ENCODE measurements around the gene HYAL3.

Gene HYAL3

DNA sequence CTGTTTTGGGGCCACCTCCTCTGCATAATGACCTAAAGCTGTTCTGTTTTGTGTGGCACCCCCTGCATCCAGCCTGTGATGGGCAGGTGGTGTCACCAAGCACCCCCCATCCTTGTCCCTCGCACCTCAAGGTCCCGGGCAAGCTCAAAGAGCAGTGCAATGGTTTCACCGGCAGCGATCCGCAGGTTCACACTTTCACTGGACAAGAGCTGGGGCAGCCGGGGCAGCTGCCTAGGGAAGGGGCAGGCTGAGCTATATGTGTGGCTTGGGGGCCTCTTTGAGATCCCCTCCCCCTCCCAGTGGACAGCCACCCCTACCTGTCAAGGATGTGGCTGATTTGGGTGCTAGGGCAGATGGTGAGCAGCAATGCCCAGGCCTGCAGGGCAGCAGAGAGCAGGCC, 10.1 kb downstream of the HYAL3 start:
- Histone ChIP-seq H3K4me2 (ENCODE audit: insufficient read depth, low read length) (no peak overlapping the region), H3K79me2 (ENCODE audit: insufficient read depth, low read length) (peaks cover 28% of the 10 kb centered on the region), H3K27me3 (ENCODE audit: insufficient read depth, low read length, poor library complexity) (no peaks in the 10 kb centered on the region), H3K36me3 (ENCODE audit: insufficient read depth, low read length) (peaks cover 46% of the 10 kb centered on the region), H3K9me3 (ENCODE audit: insufficient read depth, low read length, severe bottlenecking) (no peaks in the 10 kb centered on the region), H3K27ac (ENCODE audit: low read length) (no peak overlapping the region), H2AFZ (ENCODE audit: low read depth, low read length) (no peak overlapping the region), H4K20me1 (ENCODE audit: insufficient read depth, low read length) (peaks cover 26% of the 10 kb centered on the region; the same call in 1 of the 2 replicates), H3K4me1 (ENCODE audit: insufficient read depth, low read length) (peaks cover 33% of the 10 kb centered on the region), H3K4me3 (ENCODE audit: low read depth in 1 of 2, low read length in 2 of 2) (no peak overlapping the region), H3K9ac (ENCODE audit: low read depth, low read length) (no peak overlapping the region)
- ATAC-seq (ENCODE audit: insufficient read depth, low read depth) = no peak
- no peak for DNase-seq
- TF ChIP-seq, protein P1, sequence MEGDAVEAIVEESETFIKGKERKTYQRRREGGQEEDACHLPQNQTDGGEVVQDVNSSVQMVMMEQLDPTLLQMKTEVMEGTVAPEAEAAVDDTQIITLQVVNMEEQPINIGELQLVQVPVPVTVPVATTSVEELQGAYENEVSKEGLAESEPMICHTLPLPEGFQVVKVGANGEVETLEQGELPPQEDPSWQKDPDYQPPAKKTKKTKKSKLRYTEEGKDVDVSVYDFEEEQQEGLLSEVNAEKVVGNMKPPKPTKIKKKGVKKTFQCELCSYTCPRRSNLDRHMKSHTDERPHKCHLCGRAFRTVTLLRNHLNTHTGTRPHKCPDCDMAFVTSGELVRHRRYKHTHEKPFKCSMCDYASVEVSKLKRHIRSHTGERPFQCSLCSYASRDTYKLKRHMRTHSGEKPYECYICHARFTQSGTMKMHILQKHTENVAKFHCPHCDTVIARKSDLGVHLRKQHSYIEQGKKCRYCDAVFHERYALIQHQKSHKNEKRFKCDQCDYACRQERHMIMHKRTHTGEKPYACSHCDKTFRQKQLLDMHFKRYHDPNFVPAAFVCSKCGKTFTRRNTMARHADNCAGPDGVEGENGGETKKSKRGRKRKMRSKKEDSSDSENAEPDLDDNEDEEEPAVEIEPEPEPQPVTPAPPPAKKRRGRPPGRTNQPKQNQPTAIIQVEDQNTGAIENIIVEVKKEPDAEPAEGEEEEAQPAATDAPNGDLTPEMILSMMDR (IDR thresholded peaks at IDR 0.05; ENCODE audit: borderline replicate concordance, extremely low read depth, low read length, poor library complexity, severe bottlenecking) = no peak
- TF ChIP-seq EZH2 (IDR thresholded peaks at IDR 0.05; ENCODE audit: borderline replicate concordance, low read depth, low read length, severe bottlenecking) = no peak

DNA sequence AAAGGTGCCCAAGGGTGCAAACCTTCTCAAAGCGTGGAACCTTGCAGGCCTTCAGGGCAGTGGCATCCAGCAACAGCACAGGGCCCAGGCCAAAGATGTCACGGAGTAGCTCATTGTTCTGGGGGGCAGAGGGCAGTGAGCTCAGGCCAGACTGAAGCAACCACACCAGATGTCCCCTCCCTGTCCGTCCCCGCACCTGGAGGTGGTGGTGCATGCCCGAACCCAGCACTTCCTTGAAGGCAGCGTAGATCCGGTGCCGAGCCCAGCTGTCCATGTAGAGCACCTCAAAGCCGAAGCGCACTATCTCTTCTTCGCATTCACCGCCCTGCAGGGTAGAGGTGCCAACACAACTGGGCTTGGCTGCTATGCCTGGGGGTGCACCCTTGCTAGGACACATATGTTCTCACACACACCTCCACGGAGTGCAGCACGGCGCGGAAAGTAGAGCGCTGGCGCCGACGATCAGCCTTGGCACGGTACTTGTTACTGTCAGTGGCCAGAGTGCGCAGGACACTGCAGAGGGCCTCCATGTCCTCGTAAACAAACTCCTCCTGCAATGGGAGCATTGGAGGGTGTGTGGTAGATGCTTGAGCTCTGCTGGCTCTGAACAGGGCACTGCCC, 10.7 kb downstream of the HYAL3 start:
- H3K4me1 ChIP-seq (ENCODE audit: insufficient read depth, low read length) = peaks cover 31% of the 10 kb centered on the region
- no peaks in the 10 kb centered on the region for H3K9me3 ChIP-seq (ENCODE audit: insufficient read depth, low read length, severe bottlenecking)
- peaks cover 46% of the 10 kb centered on the region for H3K36me3 ChIP-seq (ENCODE audit: insufficient read depth, low read length)
- no peak overlapping the region for H3K4me2 ChIP-seq (ENCODE audit: insufficient read depth, low read length)
- H3K27me3 ChIP-seq (ENCODE audit: insufficient read depth, low read length, poor library complexity) = no peaks in the 10 kb centered on the region
- peaks cover 28% of the 10 kb centered on the region for H3K79me2 ChIP-seq (ENCODE audit: insufficient read depth, low read length)
- peaks cover 26% of the 10 kb centered on the region; the same call in 1 of the 2 replicates for H4K20me1 ChIP-seq (ENCODE audit: insufficient read depth, low read length)
- H3K4me3 ChIP-seq (ENCODE audit: low read depth in 1 of 2, low read length in 2 of 2) = no peak overlapping the region
- ATAC-seq (ENCODE audit: insufficient read depth, low read depth) (no peak), DNase-seq (no peak)
- no peak overlapping the region for H3K27ac ChIP-seq (ENCODE audit: low read length)
- H3K9ac ChIP-seq (ENCODE audit: low read depth, low read length) = no peak overlapping the region
- no peak overlapping the region for H2AFZ ChIP-seq (ENCODE audit: low read depth, low read length)
- no peak for TF ChIP-seq EZH2 (IDR thresholded peaks at IDR 0.05; ENCODE audit: borderline replicate concordance, low read depth, low read length, severe bottlenecking)
- TF ChIP-seq, protein P1 (IDR thresholded peaks at IDR 0.05; ENCODE audit: borderline replicate concordance, extremely low read depth, low read length, poor library complexity, severe bottlenecking) = no peak

DNA sequence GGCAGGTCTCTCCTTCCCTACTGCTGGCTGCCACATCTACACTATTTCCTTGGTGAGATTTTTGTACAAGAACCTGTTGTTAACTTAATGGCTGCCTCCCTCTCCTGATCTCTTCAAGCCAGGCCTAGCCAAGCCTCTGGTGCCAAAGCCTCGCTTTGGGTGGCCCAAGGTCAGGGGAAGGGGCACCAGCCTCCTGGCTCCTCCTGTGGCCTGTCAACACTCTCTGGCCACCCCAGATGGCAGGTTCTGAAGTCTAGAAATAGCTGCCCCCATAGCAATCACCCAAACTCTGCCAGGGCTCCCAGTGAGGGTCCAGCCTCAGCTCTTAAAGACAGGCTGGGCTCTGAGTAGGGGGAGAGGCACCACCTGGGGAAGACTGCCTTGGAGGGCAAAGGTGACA, 11.9 kb downstream of the HYAL3 start:
- Histone ChIP-seq H2AFZ (ENCODE audit: low read depth, low read length) (no peak overlapping the region), H3K27ac (ENCODE audit: low read length) (no peak overlapping the region), H3K27me3 (ENCODE audit: insufficient read depth, low read length, poor library complexity) (no peaks in the 10 kb centered on the region), H3K79me2 (ENCODE audit: insufficient read depth, low read length) (peaks cover 28% of the 10 kb centered on the region), H3K4me2 (ENCODE audit: insufficient read depth, low read length) (no peak overlapping the region), H3K36me3 (ENCODE audit: insufficient read depth, low read length) (peaks cover 46% of the 10 kb centered on the region), H3K9me3 (ENCODE audit: insufficient read depth, low read length, severe bottlenecking) (no peaks in the 10 kb centered on the region), H3K9ac (ENCODE audit: low read depth, low read length) (no peak overlapping the region), H3K4me1 (ENCODE audit: insufficient read depth, low read length) (peaks cover 21% of the 10 kb centered on the region), H3K4me3 (ENCODE audit: low read depth in 1 of 2, low read length in 2 of 2) (no peak overlapping the region), H4K20me1 (ENCODE audit: insufficient read depth, low read length) (peaks cover 26% of the 10 kb centered on the region; the same call in 1 of the 2 replicates)
- DNase-seq (no peak), ATAC-seq (ENCODE audit: insufficient read depth, low read depth) (no peak)
- TF ChIP-seq EZH2 (IDR thresholded peaks at IDR 0.05; ENCODE audit: borderline replicate concordance, low read depth, low read length, severe bottlenecking) = no peak
- TF ChIP-seq, protein P1 (IDR thresholded peaks at IDR 0.05; ENCODE audit: borderline replicate concordance, extremely low read depth, low read length, poor library complexity, severe bottlenecking) = no peak

Data from DND-41 (cell line).